ENCODE results near the gene MAGEA4.
"Not testable (repeated sequence)": the region's sequence is repeated elsewhere in the genome, so short reads cannot be mapped to it uniquely, and the experiment has no call there.

MAGEA4 gene

GRCh38 chrX:151901826-151902225, 10.9 kb upstream of the MAGEA4 start:
- Histone ChIP-seq H3K36me3 (ENCODE audit: control insufficient read depth, insufficient read depth, low read length) (no peaks in the 10 kb centered on the region), H3K27me3 (replicated peaks; ENCODE audit: control insufficient read depth, insufficient read depth, low read length) (no peaks in the 10 kb centered on the region), H3K4me3 (replicated peaks; ENCODE audit: low read depth, low read length) (no peak overlapping the region)
- no peak for DNase-seq (ENCODE audit: extremely low read depth, insufficient read length)
- TF ChIP-seq CTCF (IDR thresholded peaks at IDR 0.05; ENCODE audit: insufficient read depth, low read length, poor library complexity, severe bottlenecking): no peak

GRCh38 chrX:151902813-151903591, 9.7 kb upstream of the MAGEA4 start:
- no peak for DNase-seq (ENCODE audit: extremely low read depth, insufficient read length)
- Histone ChIP-seq H3K36me3 (ENCODE audit: control insufficient read depth, insufficient read depth, low read length) (no peaks in the 10 kb centered on the region), H3K27me3 (replicated peaks; ENCODE audit: control insufficient read depth, insufficient read depth, low read length) (no peaks in the 10 kb centered on the region), H3K4me3 (replicated peaks; ENCODE audit: low read depth, low read length) (no peak overlapping the region)
- TF ChIP-seq CTCF (IDR thresholded peaks at IDR 0.05; ENCODE audit: insufficient read depth, low read length, poor library complexity, severe bottlenecking): no peak

GRCh38 chrX:151904989-151905388, 7.7 kb upstream of the MAGEA4 start:
- Histone ChIP-seq H3K27me3 (replicated peaks; ENCODE audit: control insufficient read depth, insufficient read depth, low read length) (no peaks in the 10 kb centered on the region), H3K36me3 (ENCODE audit: control insufficient read depth, insufficient read depth, low read length) (no peaks in the 10 kb centered on the region), H3K4me3 (replicated peaks; ENCODE audit: low read depth, low read length) (no peak overlapping the region)
- DNase-seq (ENCODE audit: extremely low read depth, insufficient read length): no peak
- TF ChIP-seq CTCF (IDR thresholded peaks at IDR 0.05; ENCODE audit: insufficient read depth, low read length, poor library complexity, severe bottlenecking): no peak

GRCh38 chrX:151912221-151912620, 468 bp upstream of the MAGEA4 start:
- no peak overlapping the region for H3K4me3 ChIP-seq (replicated peaks; ENCODE audit: low read depth, low read length)
- no peak for TF ChIP-seq CTCF (IDR thresholded peaks at IDR 0.05; ENCODE audit: insufficient read depth, low read length, poor library complexity, severe bottlenecking)
- H3K36me3 ChIP-seq (ENCODE audit: control insufficient read depth, insufficient read depth, low read length): no peaks in the 10 kb centered on the region
- no peaks in the 10 kb centered on the region for H3K27me3 ChIP-seq (replicated peaks; ENCODE audit: control insufficient read depth, insufficient read depth, low read length)
- DNase-seq (ENCODE audit: extremely low read depth, insufficient read length): no peak

GRCh38 chrX:151918736-151919135, 6.0 kb downstream of the MAGEA4 start:
- not testable (repeated sequence) for H3K36me3 ChIP-seq (ENCODE audit: control insufficient read depth, insufficient read depth, low read length); H3K27me3 ChIP-seq (replicated peaks; ENCODE audit: control insufficient read depth, insufficient read depth, low read length); H3K4me3 ChIP-seq (replicated peaks; ENCODE audit: low read depth, low read length); DNase-seq (ENCODE audit: extremely low read depth, insufficient read length)

- no peaks in the 10 kb centered on the region for H3K36me3 ChIP-seq (ENCODE audit: control insufficient read depth, insufficient read depth, low read length)
- DNase-seq (ENCODE audit: extremely low read depth, insufficient read length): no peak
- no peak overlapping the region for H3K4me3 ChIP-seq (replicated peaks; ENCODE audit: low read depth, low read length)
- no peak for TF ChIP-seq CTCF (IDR thresholded peaks at IDR 0.05; ENCODE audit: insufficient read depth, low read length, poor library complexity, severe bottlenecking)
- no peaks in the 10 kb centered on the region for H3K27me3 ChIP-seq (replicated peaks; ENCODE audit: control insufficient read depth, insufficient read depth, low read length)
Observed at GRCh38 chrX:151919610-151920009, 6.9 kb downstream of the MAGEA4 start.

Measured in GM06990 (cell line).